HEK293 (cell line): Measurements from ENCODE around the gene ITGAL.

Experiments
- PRDM4 ChIP-seq: fragments of 450-650 bp; formaldehyde crosslinking; IDR thresholded peaks from 2 replicates; pipeline ENCODE4 v1.5.1; 2017; ENCODE audit warnings: missing biosample characterization, missing genetic modification characterization
- ZBTB11 ChIP-seq: fragments of 450-650 bp; formaldehyde crosslinking; conservative IDR thresholded peaks from 2 replicates; pipeline ENCODE4 v1.5.1; 2016; ENCODE audit warnings: low read depth, missing biosample characterization, missing genetic modification characterization
- ZBTB17 ChIP-seq: fragments of 450-650 bp; formaldehyde crosslinking; IDR thresholded peaks from 2 replicates; pipeline ENCODE4 v1.5.1; 2016; ENCODE audit warnings: missing biosample characterization, missing genetic modification characterization
- ZNF184 ChIP-seq: fragments of 450-650 bp; IDR thresholded peaks from 2 replicates; pipeline ENCODE4 v1.5.1; 2018; ENCODE audit warnings: missing biosample characterization, mild to moderate bottlenecking, missing genetic modification characterization
- ZNF311 ChIP-seq: fragments of 450-650 bp; formaldehyde crosslinking; IDR thresholded peaks from 2 replicates; pipeline ENCODE4 v1.5.1; 2017; ENCODE audit warnings: missing biosample characterization, missing genetic modification characterization, borderline replicate concordance
- ZNF626 ChIP-seq: fragments of 450-650 bp; sonication (Bioruptor Pico); formaldehyde crosslinking; IDR thresholded peaks from 2 replicates; pipeline ENCODE4 v1.5.1; 2018; ENCODE audit warnings: missing biosample characterization, missing genetic modification characterization, inconsistent platforms
- ZNF639 ChIP-seq: fragments of 450-650 bp; formaldehyde crosslinking; IDR thresholded peaks from 2 replicates; pipeline ENCODE4 v1.5.1; 2016; ENCODE audit warnings: missing biosample characterization, missing genetic modification characterization
- ZNF837 ChIP-seq: fragments of 450-650 bp; formaldehyde crosslinking; IDR thresholded peaks from 2 replicates; pipeline ENCODE4 v1.5.1; 2016; ENCODE audit warnings: missing biosample characterization, missing genetic modification characterization
- TF ChIP-seq, protein P1 (sequence below): fragments of 450-650 bp; formaldehyde crosslinking; IDR thresholded peaks from 2 replicates; pipeline ENCODE4 v1.5.1; 2016; ENCODE audit warnings: missing biosample characterization, missing genetic modification characterization
- TF ChIP-seq, protein P2 (sequence below): fragments of 450-650 bp; formaldehyde crosslinking; IDR thresholded peaks from 2 replicates; pipeline ENCODE4 v1.5.1; 2016; ENCODE audit warnings: missing biosample characterization, missing genetic modification characterization

DNA sequence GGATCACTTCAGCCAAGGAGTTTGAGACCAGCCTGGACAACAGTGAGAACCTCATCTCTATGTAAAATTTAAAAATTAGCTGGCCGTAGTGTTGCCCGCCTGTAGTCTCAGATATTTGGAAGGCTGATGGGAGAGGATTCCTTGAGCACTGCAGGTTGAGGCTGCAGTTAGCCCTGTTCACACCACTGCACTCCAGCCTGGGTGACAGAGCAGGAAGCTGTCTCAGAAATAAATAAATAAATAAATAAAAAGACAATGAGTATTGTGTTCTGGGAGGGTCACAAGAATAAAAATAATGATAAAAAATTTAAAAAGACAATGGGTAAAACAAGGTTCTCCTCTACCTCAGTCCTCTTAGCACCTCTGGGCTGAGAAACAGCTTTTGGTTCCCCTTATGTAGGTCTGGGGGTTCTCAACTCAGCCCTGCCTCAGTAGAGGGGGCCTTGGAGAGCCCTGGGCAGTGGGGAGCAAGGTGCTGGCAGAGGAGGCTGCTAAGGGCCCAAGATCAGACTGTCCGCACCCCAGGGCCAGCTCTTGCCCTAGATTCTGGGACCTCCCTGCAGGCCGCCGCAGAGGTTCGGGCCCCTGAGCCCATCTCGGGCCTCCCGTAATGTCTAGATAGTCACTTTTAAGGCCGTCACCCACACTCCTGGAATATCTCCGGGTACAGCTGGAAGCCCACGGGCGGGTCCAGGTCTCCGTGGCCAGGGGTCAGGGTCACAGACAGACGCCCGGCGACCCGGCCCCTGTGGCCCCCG is 82.2 kb downstream of the ITGAL start:
- no peak for TF ChIP-seq ZNF184 (tag by site-specific recombination)
- no peak for TF ChIP-seq ZNF639 (tag by site-specific recombination)
- no peak for TF ChIP-seq ZBTB17 (tag by site-specific recombination)
- TF ChIP-seq, protein P1, sequence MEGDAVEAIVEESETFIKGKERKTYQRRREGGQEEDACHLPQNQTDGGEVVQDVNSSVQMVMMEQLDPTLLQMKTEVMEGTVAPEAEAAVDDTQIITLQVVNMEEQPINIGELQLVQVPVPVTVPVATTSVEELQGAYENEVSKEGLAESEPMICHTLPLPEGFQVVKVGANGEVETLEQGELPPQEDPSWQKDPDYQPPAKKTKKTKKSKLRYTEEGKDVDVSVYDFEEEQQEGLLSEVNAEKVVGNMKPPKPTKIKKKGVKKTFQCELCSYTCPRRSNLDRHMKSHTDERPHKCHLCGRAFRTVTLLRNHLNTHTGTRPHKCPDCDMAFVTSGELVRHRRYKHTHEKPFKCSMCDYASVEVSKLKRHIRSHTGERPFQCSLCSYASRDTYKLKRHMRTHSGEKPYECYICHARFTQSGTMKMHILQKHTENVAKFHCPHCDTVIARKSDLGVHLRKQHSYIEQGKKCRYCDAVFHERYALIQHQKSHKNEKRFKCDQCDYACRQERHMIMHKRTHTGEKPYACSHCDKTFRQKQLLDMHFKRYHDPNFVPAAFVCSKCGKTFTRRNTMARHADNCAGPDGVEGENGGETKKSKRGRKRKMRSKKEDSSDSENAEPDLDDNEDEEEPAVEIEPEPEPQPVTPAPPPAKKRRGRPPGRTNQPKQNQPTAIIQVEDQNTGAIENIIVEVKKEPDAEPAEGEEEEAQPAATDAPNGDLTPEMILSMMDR (tag by site-specific recombination), result no peak
- TF ChIP-seq PRDM4 (tag by site-specific recombination), result no peak
- no peak for TF ChIP-seq ZNF311 (tag by site-specific recombination)
- no peak for TF ChIP-seq ZNF837 (tag by site-specific recombination)
- no peak for TF ChIP-seq ZNF626 (tag by site-specific recombination)
- no peak for TF ChIP-seq ZBTB11 (tag by site-specific recombination)
- TF ChIP-seq, protein P2, sequence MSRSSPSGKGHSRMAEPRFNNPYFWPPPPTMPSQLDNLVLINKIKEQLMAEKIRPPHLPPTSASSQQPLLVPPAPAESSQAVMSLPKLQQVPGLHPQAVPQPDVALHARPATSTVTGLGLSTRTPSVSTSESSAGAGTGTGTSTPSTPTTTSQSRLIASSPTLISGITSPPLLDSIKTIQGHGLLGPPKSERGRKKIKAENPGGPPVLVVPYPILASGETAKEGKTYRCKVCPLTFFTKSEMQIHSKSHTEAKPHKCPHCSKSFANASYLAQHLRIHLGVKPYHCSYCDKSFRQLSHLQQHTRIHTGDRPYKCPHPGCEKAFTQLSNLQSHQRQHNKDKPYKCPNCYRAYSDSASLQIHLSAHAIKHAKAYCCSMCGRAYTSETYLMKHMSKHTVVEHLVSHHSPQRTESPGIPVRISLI (tag by site-specific recombination), result no peak
